GM19025 (cell line): ENCODE data around the gene CHST3.

Experiments
- ATAC-seq: cut with Tn5 transposase; IDR thresholded peaks from one replicate; pipeline ENCODE4 v1.9.1; 2021; ENCODE audit warnings: mild to moderate bottlenecking, low read depth, moderate library complexity; ENCODE audit not compliant: unreplicated experiment

CHST3 gene

DNA sequence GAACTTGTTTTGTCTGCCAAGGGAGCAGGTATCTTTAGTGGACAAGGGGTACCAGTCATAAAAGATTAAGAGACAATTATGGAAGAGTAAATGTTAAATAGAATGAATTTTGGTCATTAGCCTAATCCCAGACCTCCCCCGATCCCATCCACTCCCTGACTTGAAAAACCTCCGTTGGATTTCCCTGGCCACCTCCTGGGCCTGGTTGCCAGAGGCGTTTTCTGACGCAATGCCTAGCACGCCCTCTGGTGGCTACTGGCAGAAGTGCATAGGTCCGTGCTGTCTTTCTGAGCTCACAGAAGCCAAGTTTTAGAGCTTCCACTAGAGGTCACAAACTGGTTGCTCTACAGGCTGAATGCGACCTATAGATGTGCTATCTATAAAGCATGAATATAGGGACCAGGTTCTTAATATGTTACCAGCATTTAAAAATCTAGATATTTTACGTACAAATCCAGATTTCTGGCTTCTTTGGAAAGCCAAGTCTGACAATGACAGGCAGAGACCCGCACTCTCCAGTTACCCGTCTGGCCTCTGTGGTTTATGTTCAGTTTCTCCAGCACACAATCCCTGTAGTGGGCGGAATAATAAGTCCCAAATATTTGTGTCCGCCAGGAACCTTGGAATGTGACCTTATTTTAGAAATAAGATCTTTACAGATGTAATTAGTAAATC, 84.4 kb downstream of the CHST3 start:
- no peak for ATAC-seq

DNA sequence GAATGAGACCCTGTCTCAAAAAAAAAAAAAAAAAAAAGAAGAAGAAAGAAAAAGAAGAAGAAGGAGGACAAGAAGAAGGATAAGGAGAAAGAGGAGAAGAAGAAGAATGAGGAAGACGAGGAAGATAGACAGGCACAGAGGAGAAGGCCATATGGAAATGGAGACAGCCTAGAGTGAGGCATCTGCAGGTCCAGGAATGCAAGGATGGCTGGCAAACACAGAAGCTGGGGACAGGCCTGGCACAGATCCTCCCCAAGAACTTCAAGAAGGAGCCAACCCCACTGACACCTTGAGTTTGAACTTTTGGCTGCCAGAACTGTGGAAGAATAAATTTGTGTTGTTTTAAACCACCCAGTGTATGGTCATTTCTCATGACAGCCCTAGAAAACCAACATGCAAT, 85.3 kb downstream of the CHST3 start:
- ATAC-seq, result no peak

DNA sequence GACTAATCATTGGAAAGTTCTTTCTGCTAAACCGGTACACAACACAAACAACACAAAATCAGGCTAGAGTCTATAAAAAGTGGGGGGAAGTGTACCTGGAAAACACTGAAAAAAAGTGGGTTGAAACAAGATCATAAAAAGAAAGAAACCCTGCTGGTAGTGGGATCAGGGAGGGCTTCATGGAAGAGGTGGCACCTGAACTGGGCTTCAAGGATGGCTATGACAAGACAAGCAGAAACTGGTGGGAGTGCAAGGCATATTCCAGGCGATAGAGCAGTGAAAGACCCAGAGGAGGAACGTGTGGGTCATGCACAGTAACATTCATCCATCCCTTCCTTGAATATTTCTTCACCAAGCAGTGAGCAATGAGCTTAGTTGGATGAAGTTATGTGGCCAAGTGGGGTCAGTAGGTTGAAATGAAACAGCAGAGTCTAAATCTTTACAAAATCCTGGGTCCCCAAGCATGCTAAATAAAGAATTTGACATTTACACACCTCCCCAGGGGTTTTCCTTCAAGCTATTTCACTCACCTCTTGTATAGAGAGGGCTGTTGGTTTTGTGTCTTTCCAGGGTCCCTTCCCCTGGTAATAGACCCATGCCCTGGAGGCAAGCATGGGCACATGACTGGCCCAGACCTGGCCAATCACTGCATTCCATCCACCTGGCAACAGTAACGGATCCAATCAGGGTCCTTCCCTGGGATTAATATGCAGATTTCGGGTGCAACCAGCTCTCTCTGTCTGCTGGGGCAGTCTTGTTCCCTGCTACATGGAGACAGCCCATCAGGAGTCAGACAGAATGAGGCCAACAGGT, 86.0 kb downstream of the CHST3 start:
- ATAC-seq, result no peak

- ATAC-seq, result no peak
Observed at GRCh38 chr10:72050873-72051272, 86.7 kb downstream of the CHST3 start.

DNA sequence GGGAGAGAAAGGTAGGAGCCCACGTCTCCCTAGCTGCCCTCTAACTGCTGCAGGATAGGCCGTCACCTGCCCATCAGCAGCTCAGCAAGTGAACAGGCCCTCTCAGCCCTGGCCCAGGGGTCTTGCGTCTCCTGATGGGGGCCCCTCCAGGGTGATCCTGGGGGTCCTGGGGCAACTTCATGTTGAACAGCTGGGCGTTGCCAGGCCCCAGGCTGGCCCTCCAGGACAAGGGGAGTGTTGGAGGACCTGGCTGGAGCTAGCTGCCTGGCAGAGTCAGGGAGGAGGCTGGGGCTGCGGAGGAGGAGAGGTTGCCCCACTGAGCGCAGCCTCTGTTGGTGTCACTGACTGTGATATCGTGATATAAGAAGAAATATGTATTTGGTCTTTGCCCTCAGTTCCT, 89.5 kb downstream of the CHST3 start:
- ATAC-seq, result no peak

DNA sequence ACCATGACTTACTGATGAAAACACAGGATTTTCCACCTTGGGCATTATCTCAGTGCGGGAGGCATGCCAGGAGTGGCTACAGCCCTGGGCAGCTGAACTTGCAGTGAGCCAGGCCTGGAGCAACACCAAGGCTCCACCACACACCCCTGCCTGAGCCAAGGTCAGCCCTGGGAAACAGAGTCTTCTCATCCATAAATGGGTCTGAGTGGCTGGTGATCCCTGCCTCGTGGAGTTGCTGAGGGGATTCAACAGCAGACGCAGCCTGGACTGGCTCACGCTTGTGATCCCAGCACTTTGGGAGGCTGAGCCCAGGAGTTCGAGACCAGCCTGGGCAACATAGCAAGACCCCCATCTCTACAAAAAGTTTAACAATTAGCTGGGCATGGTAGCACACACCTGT, 91.9 kb downstream of the CHST3 start:
- no peak for ATAC-seq

DNA sequence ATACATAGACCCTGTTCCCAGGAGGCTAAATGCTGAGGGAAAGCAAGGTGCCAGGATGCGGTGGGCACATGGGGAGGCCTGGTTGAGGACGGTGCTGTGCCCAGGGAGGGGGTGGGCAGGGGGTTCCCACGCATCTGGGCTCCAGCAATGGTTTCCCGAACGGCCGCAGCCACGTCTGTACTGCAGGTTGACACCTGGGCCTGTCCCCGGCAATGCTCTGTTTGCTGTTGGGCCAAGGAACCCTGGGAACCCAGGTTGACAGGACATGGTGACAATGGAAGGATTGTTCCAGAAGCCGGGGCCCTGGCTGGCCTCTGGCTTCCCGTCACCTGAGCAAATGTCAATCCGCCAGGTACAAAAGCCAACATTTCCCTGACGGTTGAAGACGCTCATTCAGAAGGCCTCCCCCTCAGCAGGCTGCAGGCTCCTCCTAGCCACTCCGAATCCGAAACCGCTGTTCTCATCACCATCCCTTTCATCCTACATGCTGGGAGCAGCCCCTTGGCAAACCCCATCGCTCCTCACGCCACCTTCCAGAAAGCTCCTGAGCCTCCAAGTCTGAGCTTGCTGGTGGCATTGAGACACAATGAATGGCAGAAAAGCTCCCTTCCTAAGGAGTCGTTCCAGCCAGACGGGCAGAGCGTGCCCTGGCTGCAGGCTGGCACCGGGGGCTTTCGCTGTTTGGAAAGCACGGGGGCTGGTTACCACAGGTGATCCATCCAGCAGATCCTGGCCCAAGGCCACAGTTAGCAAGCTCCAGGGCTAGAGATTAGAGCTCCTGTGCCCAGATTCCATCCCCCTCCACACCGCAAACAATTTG, 92.9 kb downstream of the CHST3 start:
- ATAC-seq, result no peak

- no peak for ATAC-seq
Observed at GRCh38 chr10:72058347-72058898, 94.2 kb downstream of the CHST3 start.

- ATAC-seq, result no peak
Observed at GRCh38 chr10:72058989-72059842, 95.0 kb downstream of the CHST3 start.

DNA sequence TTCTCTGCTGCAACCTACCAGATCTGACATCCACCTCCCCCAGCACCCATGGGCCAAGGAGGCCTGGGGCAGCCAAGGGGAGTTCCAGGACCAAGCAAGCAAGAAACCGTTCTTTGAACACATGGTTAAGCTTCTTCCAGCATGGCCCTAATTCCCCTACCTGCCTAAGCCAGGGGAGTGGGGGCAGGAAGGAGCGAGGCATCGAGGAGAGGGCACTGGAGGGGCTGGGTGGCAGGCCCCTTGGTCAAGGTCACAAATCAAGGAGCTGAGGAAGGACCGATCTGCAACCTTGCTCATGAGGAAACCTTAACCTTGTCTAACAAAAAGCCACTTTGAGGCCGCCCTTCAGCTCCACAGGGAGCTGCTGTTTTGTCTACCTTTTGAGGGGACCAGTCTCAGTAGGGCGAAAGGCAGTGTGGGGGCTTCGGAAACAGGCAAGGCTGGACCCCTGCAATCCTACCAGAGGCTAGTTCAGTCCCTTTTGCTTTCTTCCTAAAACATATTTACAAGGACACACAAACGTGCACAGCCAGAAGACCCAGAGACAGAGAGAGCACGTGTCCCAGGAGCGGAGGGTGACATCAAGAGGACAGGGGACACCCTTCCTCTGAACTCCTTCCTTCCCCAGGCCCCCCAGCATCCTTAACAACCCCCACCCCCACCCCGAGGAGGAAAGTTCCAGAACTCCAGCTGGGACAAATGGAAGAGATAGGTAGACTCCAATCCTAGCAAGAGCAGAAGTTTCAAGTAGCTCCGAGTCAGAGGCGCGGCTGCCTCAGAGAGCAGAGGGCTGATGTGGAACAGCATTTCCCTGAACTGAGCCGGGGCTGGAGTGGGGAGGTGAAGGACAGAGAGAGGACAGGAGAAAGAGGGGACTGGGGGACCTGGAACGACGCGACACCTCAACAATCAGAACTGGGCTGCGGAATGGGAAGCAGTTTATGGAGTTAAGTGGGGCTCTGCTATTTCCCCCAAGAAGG, 95.9 kb downstream of the CHST3 start:
- no peak for ATAC-seq

DNA sequence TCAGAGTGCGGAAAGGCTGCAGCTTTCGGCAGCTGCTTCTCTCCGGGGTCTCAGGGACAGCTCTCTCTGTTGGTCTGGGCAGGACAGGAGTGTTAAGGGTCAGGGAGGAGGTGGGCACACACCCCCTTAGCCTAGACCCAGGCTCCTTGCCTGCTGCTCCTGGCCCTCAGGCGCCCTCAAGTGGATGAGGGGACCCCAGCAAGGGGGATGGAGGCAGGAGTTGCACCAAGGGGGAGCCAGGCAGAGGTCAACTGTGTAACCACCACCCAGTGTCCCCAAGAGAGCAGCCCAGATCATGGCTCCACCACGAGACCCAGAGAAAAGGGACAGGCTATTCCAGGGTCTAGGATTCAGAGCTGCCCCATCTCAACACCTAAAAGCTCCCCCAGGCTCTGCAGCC, 97.3 kb downstream of the CHST3 start:
- ATAC-seq, result no peak

- no peak for ATAC-seq
Observed at GRCh38 chr10:72061930-72062329, 97.7 kb downstream of the CHST3 start.

- ATAC-seq, result no peak
Observed at GRCh38 chr10:72062382-72062781, 98.2 kb downstream of the CHST3 start.
